ENCODE measurements around the gene UPP2. TPM values are rescaled to one million over a fixed set of nuclear protein-coding genes. Genes with fewer than 3 reads are reported as not detected.

UPP2 gene
- total RNA-seq, 1 experiment from 2014 or later = not detected

DNA sequence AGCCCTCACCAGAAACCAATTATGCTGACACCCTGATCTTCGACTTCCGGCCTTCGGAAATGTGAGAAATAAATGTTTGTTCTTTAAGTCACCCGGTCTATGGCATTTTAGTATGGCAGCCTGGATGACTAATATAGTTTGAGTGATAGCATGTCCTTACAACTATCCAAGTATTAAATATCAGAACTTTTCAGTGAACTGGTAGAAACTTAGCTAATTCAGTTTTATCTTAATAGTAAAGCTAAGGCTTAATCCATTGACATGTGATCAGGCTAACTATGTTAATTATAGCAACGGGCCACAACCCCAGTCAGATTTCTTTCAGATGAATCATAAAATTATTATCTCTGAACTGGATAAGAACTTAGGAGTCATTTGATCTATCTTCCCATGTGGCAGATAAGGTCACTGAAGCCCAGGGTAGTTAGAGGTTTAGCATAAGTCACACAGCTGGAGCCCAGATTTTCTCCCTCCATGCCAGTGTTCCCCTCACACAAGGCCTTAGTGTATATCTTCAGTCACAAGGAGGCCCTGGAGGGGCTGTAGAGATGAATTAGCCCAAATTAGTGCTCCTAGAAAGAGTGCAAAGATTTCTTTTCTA is 40.7 kb upstream of the UPP2 start:
- TF ChIP-seq, protein P1, sequence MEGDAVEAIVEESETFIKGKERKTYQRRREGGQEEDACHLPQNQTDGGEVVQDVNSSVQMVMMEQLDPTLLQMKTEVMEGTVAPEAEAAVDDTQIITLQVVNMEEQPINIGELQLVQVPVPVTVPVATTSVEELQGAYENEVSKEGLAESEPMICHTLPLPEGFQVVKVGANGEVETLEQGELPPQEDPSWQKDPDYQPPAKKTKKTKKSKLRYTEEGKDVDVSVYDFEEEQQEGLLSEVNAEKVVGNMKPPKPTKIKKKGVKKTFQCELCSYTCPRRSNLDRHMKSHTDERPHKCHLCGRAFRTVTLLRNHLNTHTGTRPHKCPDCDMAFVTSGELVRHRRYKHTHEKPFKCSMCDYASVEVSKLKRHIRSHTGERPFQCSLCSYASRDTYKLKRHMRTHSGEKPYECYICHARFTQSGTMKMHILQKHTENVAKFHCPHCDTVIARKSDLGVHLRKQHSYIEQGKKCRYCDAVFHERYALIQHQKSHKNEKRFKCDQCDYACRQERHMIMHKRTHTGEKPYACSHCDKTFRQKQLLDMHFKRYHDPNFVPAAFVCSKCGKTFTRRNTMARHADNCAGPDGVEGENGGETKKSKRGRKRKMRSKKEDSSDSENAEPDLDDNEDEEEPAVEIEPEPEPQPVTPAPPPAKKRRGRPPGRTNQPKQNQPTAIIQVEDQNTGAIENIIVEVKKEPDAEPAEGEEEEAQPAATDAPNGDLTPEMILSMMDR (IDR thresholded peaks at IDR 0.05; ENCODE audit: unreplicated experiment) = no peak
- Mint-ChIP-seq H3K4me3 (ENCODE audit: unreplicated experiment) (no peak overlapping the region), H3K27ac (ENCODE audit: low read depth, unreplicated experiment) (no peak overlapping the region), H3K9me3 (ENCODE audit: unreplicated experiment) (no peaks in the 10 kb centered on the region), H3K27me3 (ENCODE audit: insufficient read depth, unreplicated experiment) (no peaks in the 10 kb centered on the region), H3K4me1 (ENCODE audit: insufficient read depth, unreplicated experiment) (no peaks in the 10 kb centered on the region), H3K36me3 (ENCODE audit: insufficient read depth, unreplicated experiment) (no peaks in the 10 kb centered on the region)
- intact Hi-C loops (cut with micrococcal nuclease) = no loop called here
- ChIA-PET CTCF (interaction anchor here (1.7 to 3.0 kb wide), 2 partner anchors 27 to 685 kb away, joined by 4 to 9 read pairs; no protein-coding TSS in a partner anchor), POLR2A (no interaction called here)
- no TSS peak for BruUV-seq (replicated peaks)
- no peak for DNase-seq (ENCODE audit: unreplicated experiment)

- no TSS peak for BruUV-seq (replicated peaks)
- intact Hi-C loops (cut with micrococcal nuclease) = no loop called here
- no peak overlapping the region for H3K27ac Mint-ChIP-seq (ENCODE audit: low read depth, unreplicated experiment)
These were observed 39.9 kb upstream of the UPP2 start for GRCh38 chr2:158061763-158062162.

GRCh38 chr2:158066046-158066713 is 35.5 kb upstream of the UPP2 start:
- Mint-ChIP-seq H3K4me3 (ENCODE audit: unreplicated experiment) (no peak overlapping the region), H3K9me3 (ENCODE audit: unreplicated experiment) (no peaks in the 10 kb centered on the region), H3K4me1 (ENCODE audit: insufficient read depth, unreplicated experiment) (no peaks in the 10 kb centered on the region), H3K27ac (ENCODE audit: low read depth, unreplicated experiment) (no peak overlapping the region), H3K27me3 (ENCODE audit: insufficient read depth, unreplicated experiment) (no peaks in the 10 kb centered on the region), H3K36me3 (ENCODE audit: insufficient read depth, unreplicated experiment) (no peaks in the 10 kb centered on the region)
- TF ChIP-seq, protein P1 (IDR thresholded peaks at IDR 0.05; ENCODE audit: unreplicated experiment) = no peak
- intact Hi-C loops (cut with micrococcal nuclease) = no loop called here
- ChIA-PET CTCF (interaction anchor here (0.9 kb wide), 1 partner anchor 42 kb away, joined by 3 read pairs; no protein-coding TSS in a partner anchor), POLR2A (no interaction called here)
- DNase-seq (ENCODE audit: unreplicated experiment) = no peak
- no TSS peak for BruUV-seq (replicated peaks)

More at GRCh38 chr2:158061763-158062162, 39.9 kb upstream of the UPP2 start:
- TF ChIP-seq, protein P1 (IDR thresholded peaks at IDR 0.05; ENCODE audit: unreplicated experiment) = no peak
- DNase-seq (ENCODE audit: unreplicated experiment) = no peak
- CTCF ChIA-PET = interaction anchor here (1.7 to 3.0 kb wide), 2 partner anchors 28 to 684 kb away, joined by 4 to 9 read pairs; no protein-coding TSS in a partner anchor
- Mint-ChIP-seq H3K9me3 (ENCODE audit: unreplicated experiment) (no peaks in the 10 kb centered on the region), H3K4me1 (ENCODE audit: insufficient read depth, unreplicated experiment) (no peaks in the 10 kb centered on the region), H3K4me3 (ENCODE audit: unreplicated experiment) (no peak overlapping the region), H3K36me3 (ENCODE audit: insufficient read depth, unreplicated experiment) (no peaks in the 10 kb centered on the region), H3K27me3 (ENCODE audit: insufficient read depth, unreplicated experiment) (no peaks in the 10 kb centered on the region)
- POLR2A ChIA-PET = no interaction called here

DNA sequence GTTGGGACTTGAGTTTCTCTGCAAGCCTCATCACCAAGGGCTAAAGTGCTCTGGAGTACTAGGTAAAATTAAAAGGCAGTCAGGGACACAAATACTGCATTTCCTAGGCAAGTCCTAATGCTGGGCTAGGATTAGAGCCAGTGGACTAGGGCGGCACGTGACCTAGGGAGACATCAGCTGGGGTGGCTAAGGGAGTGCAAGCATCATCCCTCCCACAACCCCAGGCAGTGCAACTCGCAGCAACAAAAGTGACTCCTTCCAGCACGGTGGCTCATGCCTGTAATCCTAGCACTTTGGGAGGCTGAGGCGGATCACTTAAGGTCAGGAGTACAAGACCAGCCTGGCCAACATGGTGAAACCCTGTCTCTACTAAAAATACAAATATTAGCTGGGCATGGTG is 30.7 kb upstream of the UPP2 start:
- CTCF ChIA-PET = interaction anchor here (0.7 to 4.1 kb wide), 2 partner anchors 17 to 683 kb away, joined by 3 to 14 read pairs; no protein-coding TSS in a partner anchor
- no peak overlapping the region for H3K27ac Mint-ChIP-seq (ENCODE audit: low read depth, unreplicated experiment)
- peaks cover 3% of the 10 kb centered on the region for H3K9me3 Mint-ChIP-seq (ENCODE audit: unreplicated experiment)
- TF ChIP-seq, protein P1 (IDR thresholded peaks at IDR 0.05; ENCODE audit: unreplicated experiment) = no peak
- POLR2A ChIA-PET = no interaction called here
- no TSS peak for BruUV-seq (replicated peaks)
- H3K4me3 Mint-ChIP-seq (ENCODE audit: unreplicated experiment) = no peak overlapping the region
- H3K27me3 Mint-ChIP-seq (ENCODE audit: insufficient read depth, unreplicated experiment) = no peaks in the 10 kb centered on the region
- no peaks in the 10 kb centered on the region for H3K4me1 Mint-ChIP-seq (ENCODE audit: insufficient read depth, unreplicated experiment)
- intact Hi-C loops (cut with micrococcal nuclease) = no loop called here
- no peaks in the 10 kb centered on the region for H3K36me3 Mint-ChIP-seq (ENCODE audit: insufficient read depth, unreplicated experiment)
- DNase-seq (ENCODE audit: unreplicated experiment) = no peak

Measured in MCF 10A (cell line).